Measurements from ENCODE around the gene OCA2.
"Not testable (repeated sequence)": the region's sequence is repeated elsewhere in the genome, so short reads cannot be mapped to it uniquely, and the experiment has no call there.

The OCA2 gene

DNA sequence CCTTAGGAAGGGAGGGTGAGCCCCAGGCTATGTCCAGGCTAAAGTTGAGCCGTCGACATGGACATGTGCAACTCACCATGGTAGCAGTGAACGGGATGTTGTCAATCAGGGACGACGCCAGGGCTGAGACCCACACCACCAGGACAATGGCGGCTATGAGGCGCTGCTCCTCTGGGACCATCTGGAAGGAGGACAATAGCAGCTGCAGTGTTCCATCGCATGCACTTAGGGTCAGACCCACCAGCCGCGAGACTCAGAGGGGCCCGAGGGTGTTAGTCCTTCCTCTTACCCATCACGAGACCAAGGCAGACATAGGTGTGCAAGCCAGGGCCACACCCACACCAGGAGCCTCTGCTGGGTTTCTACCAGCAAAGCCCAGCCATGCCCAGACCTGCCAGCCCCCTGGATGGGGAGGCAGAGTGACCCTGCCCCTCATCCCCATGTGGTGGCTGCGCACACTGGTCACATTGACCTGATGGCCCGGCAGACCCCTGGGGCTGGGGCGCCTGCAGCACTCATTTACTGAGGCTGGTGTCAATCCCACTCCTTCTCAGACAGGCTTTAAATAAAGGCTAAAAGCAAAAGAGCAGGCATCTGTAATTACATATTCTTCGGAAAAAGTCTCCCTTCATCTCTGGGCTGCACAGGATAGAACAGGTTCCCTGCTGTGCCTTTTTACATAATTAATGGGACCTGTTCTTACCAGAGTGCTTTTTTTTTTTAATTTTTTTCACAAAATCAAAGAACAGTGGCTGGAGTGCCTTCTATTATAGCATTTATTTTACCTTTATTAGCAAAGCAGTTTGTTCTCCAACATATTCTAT lies 227.8 kb downstream of the OCA2 start:
- no peak for DNase-seq (ENCODE audit: low spot score)

DNA sequence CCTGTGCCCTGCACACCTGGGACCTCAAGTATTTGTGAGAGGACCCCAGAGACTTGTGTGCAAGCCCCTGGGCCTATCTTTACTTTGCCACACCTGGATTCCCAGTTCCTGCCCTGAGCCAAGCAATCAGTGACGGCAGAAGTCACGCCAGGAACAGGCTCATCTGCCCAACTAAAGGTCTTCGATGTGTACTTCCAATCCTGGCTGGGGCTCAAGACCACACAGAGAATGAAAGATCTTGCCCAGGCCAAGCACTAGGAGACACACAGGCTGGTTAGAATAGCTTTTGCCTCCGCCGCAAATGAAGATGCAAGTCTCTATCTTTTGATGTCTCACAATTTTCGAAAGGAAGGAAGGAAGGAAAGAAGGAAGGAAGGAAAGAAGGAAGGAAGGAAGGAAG lies 228.8 kb downstream of the OCA2 start:
- no peak for DNase-seq (ENCODE audit: low spot score)

GRCh38 chr15:27869697-27870281 lies 229.3 kb downstream of the OCA2 start:
- no peak for DNase-seq (ENCODE audit: low spot score)

DNA sequence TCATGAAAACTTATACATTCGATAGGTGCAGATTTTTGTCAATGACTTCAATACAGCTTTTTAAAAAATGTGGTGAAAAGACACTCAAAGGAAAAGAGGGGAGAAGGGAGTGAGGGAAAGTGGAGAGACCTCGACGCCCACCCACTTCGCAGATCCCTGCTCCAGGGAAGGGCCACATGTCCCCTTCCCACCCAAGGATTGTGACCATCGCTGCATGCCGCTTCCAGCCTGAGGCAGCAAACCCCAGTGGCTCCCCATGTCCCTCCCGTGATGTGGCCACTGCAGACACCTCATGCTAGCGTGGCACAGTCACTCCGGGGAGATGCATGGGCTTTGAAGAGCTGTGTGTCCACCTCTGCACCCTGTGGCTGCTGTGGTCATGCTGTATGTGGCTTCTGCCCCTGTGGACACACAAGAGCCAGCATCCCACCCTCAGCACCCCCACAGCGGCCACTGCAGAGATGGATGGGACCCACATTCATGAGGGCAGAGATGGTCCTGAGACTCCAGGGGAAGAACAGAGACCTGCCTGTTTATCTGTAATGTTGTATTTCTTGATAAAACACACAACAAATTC lies 230.2 kb downstream of the OCA2 start:
- DNase-seq (ENCODE audit: low spot score) = no peak

GRCh38 chr15:27867861-27868260 lies 231.3 kb downstream of the OCA2 start:
- DNase-seq (ENCODE audit: low spot score) = no peak

- no peak for DNase-seq (ENCODE audit: low spot score)
Measured at GRCh38 chr15:27866505-27867165, 232.5 kb downstream of the OCA2 start.

- no peak for DNase-seq (ENCODE audit: low spot score)
Measured at GRCh38 chr15:27865926-27866325, 233.2 kb downstream of the OCA2 start.

GRCh38 chr15:27865323-27865922 lies 233.7 kb downstream of the OCA2 start:
- DNase-seq (ENCODE audit: low spot score) = no peak

GRCh38 chr15:27864719-27865118 lies 234.4 kb downstream of the OCA2 start:
- DNase-seq (ENCODE audit: low spot score) = no peak

- DNase-seq (ENCODE audit: low spot score) = no peak
Measured at GRCh38 chr15:27864086-27864485, 235.0 kb downstream of the OCA2 start.

DNA sequence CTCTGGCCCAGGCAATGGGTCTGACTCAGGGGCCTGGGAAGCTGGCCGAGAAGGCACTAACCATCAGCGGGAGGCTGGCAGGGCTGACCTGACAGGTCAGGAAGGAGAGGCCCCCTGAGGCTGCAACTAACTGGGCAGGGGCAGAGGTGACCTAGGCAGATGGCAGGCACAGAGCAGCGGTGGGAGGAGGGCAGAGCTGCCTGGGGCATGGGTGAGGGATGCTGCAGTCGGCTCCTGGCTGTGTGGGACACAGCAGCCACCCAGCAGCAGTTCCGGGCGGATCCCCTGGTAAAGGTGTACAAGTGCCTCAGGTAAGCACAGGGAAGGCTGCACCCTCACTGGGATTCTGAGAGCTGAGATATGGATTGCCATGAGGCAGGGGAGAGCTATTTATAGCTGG lies 236.1 kb downstream of the OCA2 start:
- no peak for DNase-seq (ENCODE audit: low spot score)

GRCh38 chr15:27861171-27861570 lies 237.9 kb downstream of the OCA2 start:
- DNase-seq (ENCODE audit: low spot score) = no peak

DNA sequence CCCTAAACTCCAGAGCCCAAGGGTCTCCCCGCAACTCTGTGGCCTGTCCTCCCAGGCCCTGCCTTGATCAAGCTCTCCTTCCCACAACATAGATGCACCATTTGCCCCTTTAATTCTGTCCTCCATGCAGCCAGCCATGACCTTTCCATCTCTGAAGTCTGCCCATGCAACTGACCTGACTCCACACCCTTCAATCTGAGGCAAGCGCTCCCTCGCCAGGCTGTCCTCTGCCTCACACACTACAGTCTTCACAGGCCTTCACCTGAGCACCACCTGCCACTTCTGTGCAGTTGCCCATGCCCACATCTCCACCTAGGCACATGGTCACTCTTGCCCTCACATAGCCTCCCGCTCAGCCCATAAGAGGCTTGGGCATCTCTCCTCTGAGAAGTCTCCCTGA lies 244.0 kb downstream of the OCA2 start:
- no peak for DNase-seq (ENCODE audit: low spot score)

DNA sequence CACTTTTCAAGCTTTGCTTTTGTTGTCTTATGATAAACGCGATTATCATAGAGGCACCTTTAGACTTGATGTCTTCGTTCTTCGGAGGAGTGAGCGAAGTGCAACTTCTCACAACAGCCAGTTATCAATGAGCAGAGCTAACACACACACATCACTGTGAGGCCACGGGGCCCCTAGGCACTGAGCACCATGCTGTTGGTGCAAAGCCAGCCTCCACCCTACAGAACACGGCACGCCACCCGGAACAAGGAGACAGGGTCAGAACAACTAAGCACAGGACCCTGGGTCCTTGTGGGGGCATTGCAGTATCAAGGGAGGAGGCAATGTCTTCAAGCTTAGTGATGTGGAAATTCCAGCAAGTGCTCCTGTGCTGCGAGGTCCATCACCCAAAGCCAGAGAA lies 244.5 kb downstream of the OCA2 start:
- no peak for DNase-seq (ENCODE audit: low spot score)

DNA sequence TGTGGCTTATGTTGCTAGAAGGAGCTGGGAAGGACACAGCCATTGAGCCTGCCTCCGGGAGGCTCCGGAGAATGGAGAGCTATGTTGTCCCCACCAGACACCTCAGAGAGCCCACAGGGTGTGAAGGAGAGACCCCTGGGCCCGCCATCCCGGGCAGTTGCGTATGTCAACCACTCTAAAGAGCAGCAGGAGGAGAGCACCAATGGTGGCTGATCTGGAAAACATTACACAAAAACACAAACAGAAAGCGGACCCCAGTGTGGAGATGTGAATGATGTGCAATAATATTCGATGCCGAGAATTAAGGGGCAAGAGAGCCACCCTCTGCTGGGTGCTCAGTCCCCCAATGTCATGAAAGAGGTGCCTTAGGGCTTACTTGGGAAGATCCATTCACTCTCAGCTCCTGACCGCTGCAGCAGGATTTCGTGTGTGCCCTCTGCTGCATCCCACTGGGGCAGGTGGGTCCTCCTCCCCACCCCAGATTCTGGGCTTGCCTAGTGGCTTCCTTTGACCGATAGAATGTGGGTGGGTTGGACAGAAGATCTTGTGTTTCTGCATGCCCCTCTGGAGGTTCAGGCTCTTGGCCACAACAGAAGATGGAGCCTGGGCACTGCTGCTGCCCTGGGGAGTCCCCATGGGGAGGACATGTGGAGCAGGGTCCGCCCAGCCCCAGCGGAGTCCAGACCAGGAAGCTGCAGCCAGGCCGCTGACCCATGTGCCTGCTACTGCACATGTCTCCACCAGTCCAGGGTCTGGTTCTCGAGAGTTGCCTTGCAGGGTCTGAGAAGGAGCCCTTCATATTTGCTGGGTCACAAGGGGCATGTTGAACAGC lies 245.3 kb downstream of the OCA2 start:
- DNase-seq (ENCODE audit: low spot score) = no peak

DNA sequence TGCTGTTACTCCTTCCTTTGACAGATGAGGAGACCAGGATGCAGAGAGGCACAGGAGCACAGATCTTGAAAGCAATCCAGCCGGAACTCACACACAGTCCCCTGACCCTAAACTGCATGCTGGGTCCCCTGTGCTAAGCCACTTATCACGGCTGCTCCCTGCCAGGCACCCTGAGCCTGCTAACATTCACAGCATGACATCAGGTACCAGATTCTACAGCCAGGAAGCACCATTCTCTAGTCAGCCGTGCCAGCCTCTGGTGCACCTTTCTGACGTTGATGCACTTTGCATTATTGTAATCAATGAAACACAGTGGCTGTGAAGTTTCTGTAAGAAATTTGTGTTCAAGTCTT lies 247.3 kb downstream of the OCA2 start:
- no peak for DNase-seq (ENCODE audit: low spot score)

GRCh38 chr15:27850981-27851857 lies 247.9 kb downstream of the OCA2 start:
- DNase-seq (ENCODE audit: low spot score) = no peak

- no peak for DNase-seq (ENCODE audit: low spot score)
Measured at GRCh38 chr15:27850050-27850449, 249.1 kb downstream of the OCA2 start.

- not testable (repeated sequence) for DNase-seq (ENCODE audit: low spot score)
Measured at GRCh38 chr15:27848936-27849335, 250.2 kb downstream of the OCA2 start.
